ENCODE results near the gene FOXP1.

- TF ChIP-seq EZH2 (IDR thresholded peaks at IDR 0.05; ENCODE audit: insufficient read depth, low read length) = no peak
- TF ChIP-seq CTCF (IDR thresholded peaks at IDR 0.05; ENCODE audit: insufficient read depth, low read depth, low read length) = no peak
Observed at GRCh38 chr3:70985572-70985971, 598.0 kb downstream of the FOXP1 start.

Data from astrocyte (in vitro differentiated cells and primary cell).